ENCODE measurements around the gene COPA.
A peak's percentile ranks its signal among the peaks of the same experiment; 100 is the strongest.

COPA gene

DNA sequence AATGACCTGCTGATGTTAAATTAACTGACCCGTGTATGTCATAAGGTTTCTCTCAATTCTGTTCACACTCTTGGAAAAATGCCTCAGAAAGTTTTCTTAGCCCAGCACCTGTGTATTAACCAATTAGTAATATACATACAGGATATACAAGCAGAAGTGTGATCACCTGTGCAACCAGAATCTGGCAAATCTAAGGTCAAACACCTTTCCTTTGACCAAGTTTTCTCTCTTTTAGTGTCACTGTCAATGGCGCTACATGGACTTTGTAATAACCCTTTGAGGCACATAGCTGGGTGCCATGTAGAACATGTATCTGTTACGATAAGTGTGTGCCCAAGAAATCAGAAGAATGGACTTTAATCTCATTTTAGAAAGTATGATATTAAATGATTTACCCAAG, 1.2 kb upstream of the COPA start:
- no peak for DNase-seq (ENCODE audit: low read depth)
- peak overlapping the region; percentile 98 for H3K4me3 ChIP-seq (ENCODE audit: low read length)
- TF ChIP-seq, protein P1, sequence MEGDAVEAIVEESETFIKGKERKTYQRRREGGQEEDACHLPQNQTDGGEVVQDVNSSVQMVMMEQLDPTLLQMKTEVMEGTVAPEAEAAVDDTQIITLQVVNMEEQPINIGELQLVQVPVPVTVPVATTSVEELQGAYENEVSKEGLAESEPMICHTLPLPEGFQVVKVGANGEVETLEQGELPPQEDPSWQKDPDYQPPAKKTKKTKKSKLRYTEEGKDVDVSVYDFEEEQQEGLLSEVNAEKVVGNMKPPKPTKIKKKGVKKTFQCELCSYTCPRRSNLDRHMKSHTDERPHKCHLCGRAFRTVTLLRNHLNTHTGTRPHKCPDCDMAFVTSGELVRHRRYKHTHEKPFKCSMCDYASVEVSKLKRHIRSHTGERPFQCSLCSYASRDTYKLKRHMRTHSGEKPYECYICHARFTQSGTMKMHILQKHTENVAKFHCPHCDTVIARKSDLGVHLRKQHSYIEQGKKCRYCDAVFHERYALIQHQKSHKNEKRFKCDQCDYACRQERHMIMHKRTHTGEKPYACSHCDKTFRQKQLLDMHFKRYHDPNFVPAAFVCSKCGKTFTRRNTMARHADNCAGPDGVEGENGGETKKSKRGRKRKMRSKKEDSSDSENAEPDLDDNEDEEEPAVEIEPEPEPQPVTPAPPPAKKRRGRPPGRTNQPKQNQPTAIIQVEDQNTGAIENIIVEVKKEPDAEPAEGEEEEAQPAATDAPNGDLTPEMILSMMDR (IDR thresholded peaks at IDR 0.05; ENCODE audit: insufficient read depth, low read depth, low read length, missing control alignments) = no peak

DNA sequence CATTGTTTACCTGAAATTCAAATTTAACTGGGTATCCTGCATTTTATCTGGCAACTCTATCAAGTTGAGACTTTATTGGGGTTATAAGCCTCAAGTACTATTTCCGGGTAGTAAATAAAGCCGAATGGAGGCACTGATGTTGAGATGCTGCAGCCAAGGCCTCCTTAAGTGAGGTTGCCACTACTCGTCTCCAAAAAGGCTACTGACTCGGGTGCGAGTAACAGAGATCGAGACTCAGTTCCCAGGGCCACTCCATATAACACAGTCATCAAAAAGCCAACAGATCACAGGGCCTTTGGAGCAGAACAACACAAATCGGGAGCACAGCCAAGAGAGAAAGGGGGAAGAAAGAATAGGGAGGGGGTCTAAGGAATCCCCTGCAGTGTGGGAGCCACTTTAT, 524 bp downstream of the COPA start:
- H3K4me3 ChIP-seq (ENCODE audit: low read length) = peak overlapping the region; percentile 98
- DNase-seq (ENCODE audit: low read depth) = no peak
- TF ChIP-seq, protein P1 (IDR thresholded peaks at IDR 0.05; ENCODE audit: insufficient read depth, low read depth, low read length, missing control alignments) = no peak

DNA sequence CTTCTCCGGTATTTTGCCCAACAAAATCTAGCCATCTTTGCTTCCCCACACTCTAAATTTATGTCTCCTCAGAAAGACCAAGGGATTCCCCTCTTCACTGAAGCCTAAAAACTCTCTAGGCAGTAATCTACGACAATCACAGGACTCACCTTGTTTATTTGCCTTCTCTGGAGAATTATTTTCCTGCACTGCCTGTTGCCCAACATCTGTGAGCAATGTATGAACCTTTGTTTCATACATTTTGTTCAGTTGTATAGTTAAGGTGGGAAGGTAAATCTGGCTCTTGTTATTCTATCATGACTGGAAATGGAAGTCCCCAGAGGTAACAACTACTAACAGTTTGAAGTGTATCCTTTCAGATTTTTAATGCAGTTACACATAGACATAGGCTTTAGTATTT, 2.2 kb downstream of the COPA start:
- DNase-seq (ENCODE audit: low read depth) = peak; percentile 36
- no peak overlapping the region for H3K4me3 ChIP-seq (ENCODE audit: low read length)
- TF ChIP-seq, protein P1 (IDR thresholded peaks at IDR 0.05; ENCODE audit: insufficient read depth, low read depth, low read length, missing control alignments) = no peak

DNA sequence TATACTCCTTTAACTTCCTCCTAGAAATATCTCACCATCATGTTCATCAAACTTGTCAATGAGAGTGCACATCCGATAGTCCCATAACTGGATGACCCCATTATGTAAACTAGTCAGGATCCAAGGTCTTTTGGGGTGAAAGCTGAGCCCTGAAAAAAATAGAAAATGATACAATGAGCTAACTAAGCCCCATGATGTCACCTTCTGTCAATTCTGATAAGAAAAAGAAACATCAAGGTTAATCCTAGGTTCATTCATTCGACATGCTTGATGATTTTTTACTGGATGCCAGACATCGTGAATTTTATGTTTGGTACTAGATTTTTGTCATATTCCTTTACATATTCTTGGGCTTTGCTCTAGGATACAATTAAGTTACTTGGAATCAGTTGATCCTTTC, 2.9 kb downstream of the COPA start:
- H3K4me3 ChIP-seq (ENCODE audit: low read length) = no peak overlapping the region
- TF ChIP-seq, protein P1 (IDR thresholded peaks at IDR 0.05; ENCODE audit: insufficient read depth, low read depth, low read length, missing control alignments) = no peak
- DNase-seq (ENCODE audit: low read depth) = no peak

DNA sequence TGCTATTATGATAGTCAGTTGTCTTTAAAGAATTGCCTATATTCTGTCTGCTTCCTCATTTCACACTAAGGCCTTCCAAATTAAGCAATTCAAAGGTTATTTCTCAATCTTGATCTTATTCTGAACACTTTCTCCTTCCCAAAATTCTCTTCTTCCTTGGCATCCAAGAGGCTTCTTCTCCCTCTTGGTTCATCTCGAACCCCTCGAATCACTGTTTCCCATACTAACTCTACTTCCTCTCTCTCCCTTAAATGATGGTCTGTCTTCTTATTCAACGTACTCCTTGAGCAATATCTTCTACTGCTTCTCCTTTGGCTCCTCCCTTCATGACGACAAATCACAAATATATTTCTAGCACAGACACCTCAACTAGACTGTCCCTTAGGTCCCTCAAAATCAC, 4.5 kb downstream of the COPA start:
- no peak overlapping the region for H3K4me3 ChIP-seq (ENCODE audit: low read length)
- no peak for DNase-seq (ENCODE audit: low read depth)
- TF ChIP-seq, protein P1 (IDR thresholded peaks at IDR 0.05; ENCODE audit: insufficient read depth, low read depth, low read length, missing control alignments) = no peak

DNA sequence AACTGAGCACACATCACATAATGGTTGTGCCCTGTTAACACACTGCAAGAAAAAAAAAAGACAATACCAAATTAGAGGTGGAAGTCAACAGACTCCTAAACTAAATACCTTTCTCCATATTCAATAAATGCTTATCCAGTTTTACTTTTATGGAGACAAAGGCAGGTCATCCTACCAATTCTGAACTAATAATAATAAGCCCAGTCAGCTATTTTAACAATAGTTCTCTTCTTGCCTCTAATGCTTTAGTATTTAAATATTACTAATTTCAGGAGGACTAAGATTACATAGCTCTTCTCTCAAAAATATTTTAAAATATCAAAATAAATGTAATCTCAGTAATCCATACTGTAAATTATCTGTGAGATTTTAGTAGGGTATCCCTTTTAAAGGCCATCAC, 10.5 kb downstream of the COPA start:
- no peak overlapping the region for H3K4me3 ChIP-seq (ENCODE audit: low read length)
- no peak for DNase-seq (ENCODE audit: low read depth)
- TF ChIP-seq, protein P1 (IDR thresholded peaks at IDR 0.05; ENCODE audit: insufficient read depth, low read depth, low read length, missing control alignments) = no peak

DNA sequence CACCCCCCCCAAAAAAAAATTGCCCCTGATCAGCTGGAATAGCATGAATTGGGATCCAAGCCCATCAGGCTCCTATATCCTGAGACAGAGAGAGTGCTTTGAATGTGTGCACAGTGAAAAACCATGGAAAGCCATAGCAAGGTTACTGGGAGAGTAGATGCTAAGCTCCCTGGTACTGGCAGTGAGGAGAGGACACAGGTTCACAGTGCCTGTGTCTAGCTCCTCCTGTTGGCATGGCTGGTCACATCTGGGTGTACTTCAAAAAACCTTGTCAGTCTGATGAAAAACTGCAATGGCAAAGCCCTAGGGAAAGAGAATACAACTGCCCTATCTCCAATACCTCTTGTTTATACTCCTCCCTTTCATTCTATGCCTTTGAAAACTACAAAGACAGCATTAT, 12.9 kb downstream of the COPA start:
- no peak for DNase-seq (ENCODE audit: low read depth)
- H3K4me3 ChIP-seq (ENCODE audit: low read length) = no peak overlapping the region
- TF ChIP-seq, protein P1 (IDR thresholded peaks at IDR 0.05; ENCODE audit: insufficient read depth, low read depth, low read length, missing control alignments) = no peak

All from epithelial cell of esophagus (primary cell).